T-helper 22 cell (primary cell): ENCODE measurements around the gene PDGFA.

ENCODE experiments used
- DNase-seq: peaks from one replicate; pipeline ENCODE4 v3.0.0-alpha.2; 2020; ENCODE audit warnings: low read depth

The PDGFA gene

GRCh38 chr7:472640-472957, 47.0 kb downstream of the PDGFA start:
- no peak for DNase-seq

- DNase-seq: no peak
These were observed 47.6 kb downstream of the PDGFA start for GRCh38 chr7:471866-472639.

GRCh38 chr7:471191-471865, 48.3 kb downstream of the PDGFA start:
- DNase-seq: no peak

- no peak for DNase-seq
These were observed 50.1 kb downstream of the PDGFA start for GRCh38 chr7:469563-469961.

GRCh38 chr7:468681-469562, 50.7 kb downstream of the PDGFA start:
- DNase-seq: no peak

GRCh38 chr7:467856-468545, 51.6 kb downstream of the PDGFA start:
- no peak for DNase-seq

GRCh38 chr7:467393-467828, 52.2 kb downstream of the PDGFA start:
- no peak for DNase-seq

- DNase-seq: no peak
These were observed 53.0 kb downstream of the PDGFA start for GRCh38 chr7:466465-467191.

GRCh38 chr7:465710-466400, 53.8 kb downstream of the PDGFA start:
- DNase-seq: no peak

GRCh38 chr7:464454-465401, 54.9 kb downstream of the PDGFA start:
- DNase-seq: no peak

GRCh38 chr7:463817-464453, 55.7 kb downstream of the PDGFA start:
- DNase-seq: no peak

- no peak for DNase-seq
These were observed 56.3 kb downstream of the PDGFA start for GRCh38 chr7:463362-463781.

- DNase-seq: no peak
These were observed 57.2 kb downstream of the PDGFA start for GRCh38 chr7:462173-463103.

GRCh38 chr7:461453-462172, 58.0 kb downstream of the PDGFA start:
- no peak for DNase-seq

GRCh38 chr7:461117-461452, 58.6 kb downstream of the PDGFA start:
- DNase-seq: no peak

- no peak for DNase-seq
These were observed 59.1 kb downstream of the PDGFA start for GRCh38 chr7:460374-461116.
